Activated gamma-delta T cell treated with anti-CD3 and anti-CD28 coated beads, Interleukin-2, amount 50 U/mL, for 16 hours (primary cell): ENCODE data around the gene NOD1.
"Not testable (repeated sequence)": the region's sequence is repeated elsewhere in the genome, so short reads cannot be mapped to it uniquely, and the experiment has no call there.

Source experiments
- DNase-seq: peaks from one replicate; pipeline ENCODE4 v3.0.0-alpha.2; 2020; ENCODE audit warnings: low read depth

The NOD1 gene, protein sequence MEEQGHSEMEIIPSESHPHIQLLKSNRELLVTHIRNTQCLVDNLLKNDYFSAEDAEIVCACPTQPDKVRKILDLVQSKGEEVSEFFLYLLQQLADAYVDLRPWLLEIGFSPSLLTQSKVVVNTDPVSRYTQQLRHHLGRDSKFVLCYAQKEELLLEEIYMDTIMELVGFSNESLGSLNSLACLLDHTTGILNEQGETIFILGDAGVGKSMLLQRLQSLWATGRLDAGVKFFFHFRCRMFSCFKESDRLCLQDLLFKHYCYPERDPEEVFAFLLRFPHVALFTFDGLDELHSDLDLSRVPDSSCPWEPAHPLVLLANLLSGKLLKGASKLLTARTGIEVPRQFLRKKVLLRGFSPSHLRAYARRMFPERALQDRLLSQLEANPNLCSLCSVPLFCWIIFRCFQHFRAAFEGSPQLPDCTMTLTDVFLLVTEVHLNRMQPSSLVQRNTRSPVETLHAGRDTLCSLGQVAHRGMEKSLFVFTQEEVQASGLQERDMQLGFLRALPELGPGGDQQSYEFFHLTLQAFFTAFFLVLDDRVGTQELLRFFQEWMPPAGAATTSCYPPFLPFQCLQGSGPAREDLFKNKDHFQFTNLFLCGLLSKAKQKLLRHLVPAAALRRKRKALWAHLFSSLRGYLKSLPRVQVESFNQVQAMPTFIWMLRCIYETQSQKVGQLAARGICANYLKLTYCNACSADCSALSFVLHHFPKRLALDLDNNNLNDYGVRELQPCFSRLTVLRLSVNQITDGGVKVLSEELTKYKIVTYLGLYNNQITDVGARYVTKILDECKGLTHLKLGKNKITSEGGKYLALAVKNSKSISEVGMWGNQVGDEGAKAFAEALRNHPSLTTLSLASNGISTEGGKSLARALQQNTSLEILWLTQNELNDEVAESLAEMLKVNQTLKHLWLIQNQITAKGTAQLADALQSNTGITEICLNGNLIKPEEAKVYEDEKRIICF

GRCh38 chr7:30478349-30479201 lies at the start of gene NOD1:
NOD1 (minus strand) TSS chr7:30478784; CDS start chr7:30456921, 21,863 bp downstream.
- peak; percentile 38 for DNase-seq

DNA sequence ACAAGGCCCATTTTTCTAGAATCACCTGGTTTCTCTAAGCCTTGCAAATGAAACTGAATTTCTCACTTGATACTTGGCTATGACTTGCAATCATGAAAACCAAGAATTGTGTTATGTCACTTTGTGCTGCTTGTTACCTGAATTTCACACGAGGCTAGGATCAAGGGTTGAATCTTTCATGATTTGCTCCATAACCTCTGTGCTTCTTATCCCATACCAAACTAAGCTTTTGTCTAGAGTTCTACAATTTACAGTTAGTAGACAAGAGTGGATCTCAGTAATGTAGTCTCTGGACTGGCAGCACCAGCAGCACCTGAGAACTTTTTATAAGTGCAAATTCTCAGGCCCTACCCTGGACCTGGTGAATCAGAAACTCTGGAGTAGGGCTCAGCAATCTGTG lies 48.7 kb upstream of the NOD1 start:
- DNase-seq = not testable (repeated sequence)

GRCh38 chr7:30526163-30526562 lies 47.6 kb upstream of the NOD1 start:
- no peak for DNase-seq

DNA sequence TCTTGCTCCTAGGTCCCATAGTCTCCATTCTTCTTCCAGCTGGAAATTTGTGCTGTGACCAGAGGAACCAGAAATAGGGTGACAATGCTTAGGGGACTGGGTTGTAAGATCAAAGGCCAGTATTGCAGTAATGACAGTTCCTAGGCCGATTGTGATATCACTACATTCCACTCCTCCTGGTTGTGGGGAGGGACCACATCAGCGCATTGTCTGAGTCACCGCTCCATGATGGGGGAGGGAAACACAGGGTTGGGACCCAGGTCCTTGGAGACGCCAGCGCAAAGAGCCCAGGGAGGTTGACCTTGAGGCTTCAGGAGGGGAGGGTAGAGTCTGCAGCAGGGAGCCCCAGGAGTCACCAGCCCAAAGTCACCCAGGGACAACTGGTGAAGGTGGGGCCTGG lies 46.8 kb upstream of the NOD1 start:
- DNase-seq = no peak

GRCh38 chr7:30524545-30524944 lies 46.0 kb upstream of the NOD1 start:
- DNase-seq = no peak

DNA sequence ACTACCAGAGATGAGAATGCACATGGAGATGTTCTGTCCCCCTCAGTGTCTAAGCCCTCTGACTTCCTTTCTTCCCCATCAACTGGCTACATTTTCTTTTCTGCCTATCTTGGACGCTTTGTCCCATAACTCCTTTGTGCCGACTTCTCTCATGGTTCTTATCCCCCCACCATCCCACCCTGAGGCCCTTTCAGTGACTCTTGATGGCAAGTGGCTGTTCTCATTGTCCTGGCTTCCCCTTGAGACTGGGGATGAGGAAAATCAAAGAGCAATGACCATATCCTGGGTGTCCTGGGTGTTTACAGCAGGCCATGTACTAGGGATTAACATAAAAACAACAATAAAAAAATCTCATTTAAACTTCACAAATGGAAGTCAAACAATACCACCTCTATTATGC lies 44.9 kb upstream of the NOD1 start:
- DNase-seq = no peak

- no peak for DNase-seq
Measured at GRCh38 chr7:30522159-30522558, 43.6 kb upstream of the NOD1 start.

GRCh38 chr7:30521532-30521931 lies 42.9 kb upstream of the NOD1 start:
- no peak for DNase-seq

- DNase-seq = no peak
Measured at GRCh38 chr7:30519122-30519521, 40.5 kb upstream of the NOD1 start.

- DNase-seq = no peak
Measured at GRCh38 chr7:30515761-30516160, 37.2 kb upstream of the NOD1 start.

DNA sequence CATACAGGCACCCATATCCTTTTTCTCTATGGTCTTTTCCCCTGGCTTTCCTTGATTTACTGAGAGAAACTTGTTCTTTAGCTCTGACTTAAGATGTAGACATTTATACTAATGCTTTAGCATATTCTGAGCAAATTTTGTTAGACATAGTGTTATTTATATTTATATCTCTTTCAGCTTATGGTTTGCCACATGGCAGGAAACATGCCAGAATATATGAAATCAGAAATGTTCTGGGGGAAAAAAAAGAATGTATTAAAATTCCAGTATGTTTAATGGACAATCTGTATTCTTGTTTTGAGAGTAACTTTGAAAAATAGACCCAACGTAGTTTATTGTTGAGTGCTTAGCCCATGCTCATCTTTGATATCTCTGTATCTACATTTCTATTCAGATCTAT lies 36.2 kb upstream of the NOD1 start:
- DNase-seq = no peak

- no peak for DNase-seq
Measured at GRCh38 chr7:30514177-30514576, 35.6 kb upstream of the NOD1 start.

- no peak for DNase-seq
Measured at GRCh38 chr7:30513762-30514161, 35.2 kb upstream of the NOD1 start.

GRCh38 chr7:30511973-30512662 lies 33.5 kb upstream of the NOD1 start:
- no peak for DNase-seq

DNA sequence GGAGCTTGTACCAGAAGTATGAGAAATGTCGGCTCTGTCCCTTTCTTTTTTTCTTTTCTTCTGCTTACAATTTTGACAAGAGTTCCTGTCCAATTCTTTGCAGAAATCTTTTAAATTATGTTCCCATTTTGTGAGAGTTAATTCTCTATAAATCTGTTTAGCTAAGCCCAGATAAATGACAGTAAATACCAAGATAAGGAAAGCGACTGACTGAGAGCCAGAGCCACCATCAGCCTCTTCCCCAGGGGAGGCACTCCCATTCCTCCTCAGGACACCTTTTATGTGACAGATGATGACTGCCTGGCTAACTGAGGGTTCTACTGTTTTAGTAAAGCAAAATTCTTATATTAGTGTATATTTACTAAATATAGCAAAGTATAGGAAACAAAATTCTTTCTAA lies 32.9 kb upstream of the NOD1 start:
- DNase-seq = no peak

GRCh38 chr7:30510124-30511075 lies 31.8 kb upstream of the NOD1 start:
- DNase-seq = peak; percentile 8

DNA sequence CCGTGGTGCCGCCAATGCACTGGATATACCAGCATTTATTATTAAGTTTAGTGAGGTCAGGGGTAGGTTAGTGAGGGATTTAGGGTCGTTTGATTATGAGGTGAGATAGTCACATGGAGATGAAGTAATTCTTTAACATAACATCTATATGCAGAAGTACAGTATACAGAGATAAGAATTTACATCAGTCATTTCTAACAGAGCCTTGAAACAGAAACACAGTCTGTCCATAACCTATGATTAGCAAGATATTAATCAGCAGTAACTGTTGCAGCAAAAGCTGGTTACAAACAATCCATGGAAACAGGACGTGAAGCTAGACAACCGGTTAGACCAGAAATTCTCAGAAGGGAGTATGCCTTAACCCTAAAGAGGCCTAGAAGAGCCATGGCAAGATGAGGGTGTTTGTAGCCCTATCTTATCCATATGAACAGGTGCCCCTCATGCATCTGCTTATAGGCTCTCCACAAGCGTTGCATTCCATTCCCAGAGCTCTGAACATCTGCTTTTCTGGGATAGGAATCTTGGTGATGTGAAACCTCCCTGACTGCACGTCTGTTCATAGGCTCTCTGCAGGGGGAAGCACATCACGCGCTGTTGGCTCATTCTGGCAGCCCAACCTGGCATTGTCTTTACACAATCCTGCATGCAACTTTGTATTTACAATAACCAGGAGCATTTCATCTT lies 30.7 kb upstream of the NOD1 start:
- not testable (repeated sequence) for DNase-seq

GRCh38 chr7:30507346-30507900 lies 28.8 kb upstream of the NOD1 start:
- not testable (repeated sequence) for DNase-seq

- no peak for DNase-seq
Measured at GRCh38 chr7:30505174-30505697, 26.7 kb upstream of the NOD1 start.
